Measurements from ENCODE around the gene SLC25A42.
A peak's percentile ranks its signal among the peaks of the same experiment; 100 is the strongest.

The SLC25A42 gene

DNA sequence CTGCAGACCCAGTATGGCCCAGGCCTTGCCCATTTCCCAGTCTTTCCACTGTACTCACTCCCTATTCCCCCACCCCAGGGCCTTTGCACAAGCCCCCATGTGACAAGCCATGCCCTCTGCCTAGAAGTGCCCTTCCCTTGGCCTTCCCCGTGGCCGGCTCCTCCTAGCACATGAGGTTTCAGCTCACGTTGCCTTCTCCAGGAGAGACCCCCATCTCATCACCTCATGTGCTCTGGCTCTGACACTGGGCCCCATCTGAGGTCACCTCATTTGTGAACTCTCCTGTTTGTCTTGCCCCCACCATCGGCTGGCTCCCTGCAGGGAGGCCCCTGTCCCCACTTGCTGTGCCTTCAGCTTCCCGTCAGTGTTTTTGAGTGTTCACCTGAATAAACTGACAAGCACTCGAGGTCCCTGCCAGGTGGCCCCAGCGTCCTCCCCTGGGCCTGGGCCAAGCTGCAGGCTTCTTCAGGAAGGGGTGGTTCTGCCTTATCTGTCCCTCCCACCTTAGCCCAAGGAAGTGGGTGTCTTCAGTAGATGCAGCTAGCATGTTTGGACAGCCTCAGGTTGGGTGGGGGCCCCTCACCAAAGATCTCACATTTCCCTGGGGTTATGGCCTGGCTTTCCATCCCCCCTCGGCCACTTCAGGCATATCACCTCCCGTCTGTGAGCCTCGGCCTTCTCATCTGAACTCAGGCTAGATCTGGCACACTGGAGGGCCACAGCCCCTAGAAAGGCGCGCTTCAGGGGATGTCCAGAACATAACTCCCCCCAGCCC is 3.8 kb upstream of the SLC25A42 start:
- no peak overlapping the region for H3K4me3 ChIP-seq (ENCODE audit: low read depth, low read length)
- in situ Hi-C loops (cut with HindIII; ENCODE audit: low sequenced_read_pairs), result no loop called here
- DNase-seq (ENCODE audit: low read depth, low spot score), result no peak
- TF ChIP-seq, protein P1, sequence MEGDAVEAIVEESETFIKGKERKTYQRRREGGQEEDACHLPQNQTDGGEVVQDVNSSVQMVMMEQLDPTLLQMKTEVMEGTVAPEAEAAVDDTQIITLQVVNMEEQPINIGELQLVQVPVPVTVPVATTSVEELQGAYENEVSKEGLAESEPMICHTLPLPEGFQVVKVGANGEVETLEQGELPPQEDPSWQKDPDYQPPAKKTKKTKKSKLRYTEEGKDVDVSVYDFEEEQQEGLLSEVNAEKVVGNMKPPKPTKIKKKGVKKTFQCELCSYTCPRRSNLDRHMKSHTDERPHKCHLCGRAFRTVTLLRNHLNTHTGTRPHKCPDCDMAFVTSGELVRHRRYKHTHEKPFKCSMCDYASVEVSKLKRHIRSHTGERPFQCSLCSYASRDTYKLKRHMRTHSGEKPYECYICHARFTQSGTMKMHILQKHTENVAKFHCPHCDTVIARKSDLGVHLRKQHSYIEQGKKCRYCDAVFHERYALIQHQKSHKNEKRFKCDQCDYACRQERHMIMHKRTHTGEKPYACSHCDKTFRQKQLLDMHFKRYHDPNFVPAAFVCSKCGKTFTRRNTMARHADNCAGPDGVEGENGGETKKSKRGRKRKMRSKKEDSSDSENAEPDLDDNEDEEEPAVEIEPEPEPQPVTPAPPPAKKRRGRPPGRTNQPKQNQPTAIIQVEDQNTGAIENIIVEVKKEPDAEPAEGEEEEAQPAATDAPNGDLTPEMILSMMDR (IDR thresholded peaks at IDR 0.05; ENCODE audit: low read depth, low read length), result no peak

DNA sequence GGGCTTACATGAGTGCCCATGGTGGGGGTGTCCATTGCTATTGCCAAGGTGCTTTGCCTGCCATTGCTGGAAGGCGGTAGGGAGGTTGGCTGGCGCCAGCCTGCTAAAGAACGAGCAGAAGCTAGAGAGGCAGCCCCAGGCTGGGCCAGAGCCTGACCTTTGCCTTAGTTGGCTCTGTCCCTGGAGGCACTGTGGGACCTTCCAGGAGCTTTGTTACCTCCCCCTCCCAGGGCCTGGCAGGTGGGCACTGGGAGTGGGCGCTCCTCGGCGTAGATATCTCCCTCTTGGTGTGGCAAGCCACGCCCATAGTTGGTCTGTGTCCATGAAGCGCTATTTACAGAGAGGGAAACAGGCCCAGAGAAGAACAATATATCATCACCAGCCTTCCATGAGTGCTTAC is 2.3 kb upstream of the SLC25A42 start:
- no peak overlapping the region for H3K4me3 ChIP-seq (ENCODE audit: low read depth, low read length)
- in situ Hi-C loops (cut with HindIII; ENCODE audit: low sequenced_read_pairs), result no loop called here
- DNase-seq (ENCODE audit: low read depth, low spot score), result no peak
- TF ChIP-seq, protein P1 (IDR thresholded peaks at IDR 0.05; ENCODE audit: low read depth, low read length), result no peak

DNA sequence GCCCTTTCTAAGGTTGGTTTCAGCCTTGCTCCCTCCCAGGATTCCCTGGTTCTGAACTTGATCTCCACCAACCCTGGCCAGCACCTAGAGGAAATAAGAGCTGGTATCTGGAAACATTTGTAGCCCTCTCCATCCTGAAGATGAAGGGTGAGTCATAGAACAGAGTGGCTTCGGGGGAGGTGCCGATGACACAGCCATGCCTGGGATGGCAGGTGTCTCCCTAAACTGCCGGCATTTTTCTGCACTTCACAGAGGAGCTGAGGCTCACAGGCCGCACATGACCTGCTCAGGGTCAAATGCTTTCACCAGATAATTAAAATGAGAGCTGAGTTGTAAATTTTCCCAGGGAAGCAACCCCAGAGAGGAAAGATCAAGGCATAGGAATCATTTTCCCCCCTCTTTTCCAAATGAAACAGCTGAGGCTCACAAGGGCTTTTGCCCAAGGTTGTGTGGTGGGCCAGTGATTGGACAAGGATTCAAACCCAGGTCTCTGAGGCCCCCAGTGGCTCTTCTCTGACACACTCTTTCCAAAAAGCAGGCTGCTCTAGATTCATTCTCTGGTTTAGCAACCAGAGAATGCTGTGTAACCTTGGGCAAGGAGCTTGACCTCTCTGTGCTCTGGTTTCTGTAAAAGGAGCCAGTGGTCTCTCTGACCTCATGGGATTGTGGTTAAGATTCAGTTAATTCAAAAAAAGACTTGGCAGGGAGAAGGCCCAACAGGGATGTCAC is 1.2 kb upstream of the SLC25A42 start:
- DNase-seq (ENCODE audit: low read depth, low spot score), result peak; percentile 30
- in situ Hi-C loops (cut with HindIII; ENCODE audit: low sequenced_read_pairs), result no loop called here
- H3K4me3 ChIP-seq (ENCODE audit: low read depth, low read length), result no peak overlapping the region
- TF ChIP-seq, protein P1 (IDR thresholded peaks at IDR 0.05; ENCODE audit: low read depth, low read length), result no peak

DNA sequence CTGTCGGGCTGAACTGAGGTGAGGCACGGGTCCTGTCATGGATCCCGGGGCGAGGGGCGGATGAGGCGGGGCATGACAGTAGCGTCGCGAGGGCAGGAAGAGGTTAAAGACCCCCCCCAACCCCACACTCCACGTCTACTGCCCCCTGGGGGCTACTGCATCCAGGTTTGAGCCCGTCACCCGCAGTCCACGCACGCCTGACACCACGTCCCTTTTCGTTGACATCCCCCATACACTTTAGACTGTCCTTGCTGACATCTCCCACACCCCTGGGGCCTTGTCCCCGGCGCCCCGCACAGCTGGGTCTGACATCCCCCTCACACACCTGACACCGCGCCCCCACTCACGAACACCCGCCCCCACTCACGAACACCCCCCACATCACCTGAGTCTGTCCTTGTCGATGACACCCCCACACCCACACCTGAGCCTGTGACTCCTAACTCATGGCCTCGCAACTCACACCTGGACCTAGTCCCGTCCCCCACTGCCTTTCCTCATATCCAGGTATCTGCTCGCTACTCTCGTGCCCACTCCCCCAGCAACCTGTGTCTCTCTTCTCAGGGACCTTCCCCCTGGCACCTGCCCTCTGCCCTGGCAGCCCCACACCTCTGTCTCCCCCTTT is 416 bp downstream of the SLC25A42 start:
- TF ChIP-seq, protein P1 (IDR thresholded peaks at IDR 0.05; ENCODE audit: low read depth, low read length), result peak; percentile 31
- no peak for DNase-seq (ENCODE audit: low read depth, low spot score)
- H3K4me3 ChIP-seq (ENCODE audit: low read depth, low read length), result peak overlapping the region; percentile 67
- in situ Hi-C loops (cut with HindIII; ENCODE audit: low sequenced_read_pairs), result no loop called here

DNA sequence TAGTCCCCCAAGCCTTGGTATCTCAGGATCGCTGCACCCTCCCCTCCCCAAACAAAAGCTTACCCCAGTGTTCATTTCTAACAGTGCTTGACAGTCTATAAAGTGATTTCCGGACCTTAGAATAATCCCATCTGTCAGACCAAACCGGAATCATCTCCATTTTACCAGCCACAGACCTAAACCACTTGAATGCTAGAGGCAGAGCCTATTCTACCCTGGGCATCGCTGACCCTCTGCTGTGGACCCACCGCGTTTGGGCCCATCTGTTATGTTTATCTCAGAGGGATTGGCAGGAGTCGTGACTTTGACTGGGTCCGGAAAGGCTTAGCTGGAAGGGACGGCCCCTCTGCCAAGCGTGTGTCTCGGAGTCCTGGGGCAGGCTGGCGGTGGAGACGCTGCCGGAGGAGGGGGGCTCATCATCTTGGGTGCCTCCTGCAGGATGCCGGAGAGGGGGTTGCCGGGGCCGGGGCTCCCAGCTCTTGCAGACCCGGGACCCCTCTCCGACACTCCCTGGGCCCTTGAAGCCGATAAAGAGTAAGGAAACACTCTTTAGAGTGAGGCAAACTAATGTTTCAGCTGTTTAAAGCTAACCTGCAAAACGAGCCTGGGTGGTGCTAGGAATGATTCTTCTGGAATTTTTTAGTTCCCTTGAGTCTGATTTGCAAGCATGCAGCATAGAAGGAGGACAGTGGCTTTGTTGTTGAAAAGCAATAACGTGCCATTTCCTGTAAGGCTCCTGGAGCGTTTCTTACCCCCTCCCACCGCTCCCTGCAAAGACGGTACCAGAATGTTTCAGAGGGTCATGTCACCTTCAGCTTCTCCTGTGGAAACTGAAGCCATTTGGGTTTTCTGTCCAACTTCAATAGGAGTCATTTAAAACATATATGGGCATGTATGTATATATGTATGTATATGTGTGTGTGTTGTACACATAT is 1.3 kb downstream of the SLC25A42 start:
- peak overlapping the region; percentile 67 for H3K4me3 ChIP-seq (ENCODE audit: low read depth, low read length)
- in situ Hi-C loops (cut with HindIII; ENCODE audit: low sequenced_read_pairs), result no loop called here
- no peak for DNase-seq (ENCODE audit: low read depth, low spot score)
- TF ChIP-seq, protein P1 (IDR thresholded peaks at IDR 0.05; ENCODE audit: low read depth, low read length), result no peak

Measured in astrocyte of the spinal cord (primary cell).